Epidermal melanocyte (primary cell): ENCODE measurements around the gene CHST15.
"Not testable (repeated sequence)": the region's sequence is repeated elsewhere in the genome, so short reads cannot be mapped to it uniquely, and the experiment has no call there.

Experiments used
- DNase-seq: peaks from one replicate; pipeline ENCODE4 v3.0.0; 2011; ENCODE audit warnings: low spot score; ENCODE audit not compliant: insufficient read length

The CHST15 gene

GRCh38 chr10:124047427-124048152, 45.8 kb downstream of the CHST15 start:
- no peak for DNase-seq

- no peak for DNase-seq
These were observed 47.5 kb downstream of the CHST15 start for GRCh38 chr10:124045801-124046355.

GRCh38 chr10:124045276-124045675, 48.1 kb downstream of the CHST15 start:
- no peak for DNase-seq

GRCh38 chr10:124044143-124044862, 49.1 kb downstream of the CHST15 start:
- no peak for DNase-seq

- no peak for DNase-seq
These were observed 49.9 kb downstream of the CHST15 start for GRCh38 chr10:124043310-124044142.

- no peak for DNase-seq
These were observed 50.6 kb downstream of the CHST15 start for GRCh38 chr10:124042656-124043309.

GRCh38 chr10:124041675-124042445, 51.5 kb downstream of the CHST15 start:
- DNase-seq = no peak

GRCh38 chr10:124040451-124041188, 52.8 kb downstream of the CHST15 start:
- no peak for DNase-seq

GRCh38 chr10:124039483-124040013, 53.9 kb downstream of the CHST15 start:
- no peak for DNase-seq

GRCh38 chr10:124037784-124038183, 55.6 kb downstream of the CHST15 start:
- DNase-seq = no peak

- no peak for DNase-seq
These were observed 56.1 kb downstream of the CHST15 start for GRCh38 chr10:124037286-124037685.

- no peak for DNase-seq
These were observed 56.7 kb downstream of the CHST15 start for GRCh38 chr10:124036746-124037145.

- DNase-seq = no peak
These were observed 57.4 kb downstream of the CHST15 start for GRCh38 chr10:124035928-124036558.

GRCh38 chr10:124035306-124035927, 58.0 kb downstream of the CHST15 start:
- no peak for DNase-seq

- DNase-seq = not testable (repeated sequence)
These were observed 58.7 kb downstream of the CHST15 start for GRCh38 chr10:124034576-124035305.

- no peak for DNase-seq
These were observed 59.5 kb downstream of the CHST15 start for GRCh38 chr10:124033887-124034218.

GRCh38 chr10:124032971-124033886, 60.2 kb downstream of the CHST15 start:
- no peak for DNase-seq
